ENCODE data around the gene RIN3. TPM values are rescaled to one million over a fixed set of nuclear protein-coding genes. Genes with fewer than 3 reads are reported as not detected.

RIN3 gene
- total RNA-seq, 4 donors from 2014 or later: 2.1 to 10.4 (median 7.2) TPM

DNA sequence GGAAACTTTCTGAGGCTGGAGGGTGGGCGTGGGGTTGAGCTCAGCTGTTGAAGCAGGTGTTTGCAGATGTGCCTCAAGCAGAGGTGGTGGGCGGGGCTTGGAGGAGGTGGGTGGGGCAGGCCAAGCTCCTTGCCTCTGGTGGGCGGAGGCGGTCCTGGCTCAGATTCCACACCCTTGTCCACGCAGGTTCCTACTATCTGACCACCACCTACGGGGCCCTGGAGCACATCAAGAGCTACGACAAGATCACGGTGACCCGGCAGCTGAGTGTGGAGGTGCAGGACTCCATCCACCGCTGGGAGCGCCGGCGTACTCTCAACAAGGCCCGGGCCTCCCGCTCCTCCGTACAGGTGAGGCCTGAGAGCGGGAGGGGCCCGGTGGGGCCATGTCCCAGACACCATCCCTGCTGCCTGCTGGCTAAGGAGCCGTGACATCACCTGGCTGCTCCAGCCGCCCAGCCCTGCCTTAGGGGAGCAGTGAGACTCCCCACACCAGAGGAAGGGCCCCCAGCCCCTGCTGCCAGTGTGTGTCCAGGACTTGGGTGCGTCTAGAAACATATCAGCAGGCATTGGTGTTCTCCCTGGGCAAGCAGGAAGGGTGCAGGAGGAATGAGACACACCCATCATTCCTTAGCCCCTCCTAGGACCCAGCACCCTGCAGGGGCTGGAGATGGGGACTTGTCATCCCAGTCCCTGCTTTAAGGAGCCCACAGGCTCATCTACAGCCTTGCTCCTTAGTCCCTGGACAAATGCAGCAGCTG, 171.4 kb downstream of the RIN3 start:
- Histone ChIP-seq H3K9me3 (no peaks in the 10 kb centered on the region), H3K27ac (no peak overlapping the region), H3K4me1 (peaks cover 22% of the 10 kb centered on the region), H3K4me3 (no peak overlapping the region), H3K27me3 (no peaks in the 10 kb centered on the region), H3K36me3 (peaks cover 29% of the 10 kb centered on the region)
- TF ChIP-seq, protein P1, sequence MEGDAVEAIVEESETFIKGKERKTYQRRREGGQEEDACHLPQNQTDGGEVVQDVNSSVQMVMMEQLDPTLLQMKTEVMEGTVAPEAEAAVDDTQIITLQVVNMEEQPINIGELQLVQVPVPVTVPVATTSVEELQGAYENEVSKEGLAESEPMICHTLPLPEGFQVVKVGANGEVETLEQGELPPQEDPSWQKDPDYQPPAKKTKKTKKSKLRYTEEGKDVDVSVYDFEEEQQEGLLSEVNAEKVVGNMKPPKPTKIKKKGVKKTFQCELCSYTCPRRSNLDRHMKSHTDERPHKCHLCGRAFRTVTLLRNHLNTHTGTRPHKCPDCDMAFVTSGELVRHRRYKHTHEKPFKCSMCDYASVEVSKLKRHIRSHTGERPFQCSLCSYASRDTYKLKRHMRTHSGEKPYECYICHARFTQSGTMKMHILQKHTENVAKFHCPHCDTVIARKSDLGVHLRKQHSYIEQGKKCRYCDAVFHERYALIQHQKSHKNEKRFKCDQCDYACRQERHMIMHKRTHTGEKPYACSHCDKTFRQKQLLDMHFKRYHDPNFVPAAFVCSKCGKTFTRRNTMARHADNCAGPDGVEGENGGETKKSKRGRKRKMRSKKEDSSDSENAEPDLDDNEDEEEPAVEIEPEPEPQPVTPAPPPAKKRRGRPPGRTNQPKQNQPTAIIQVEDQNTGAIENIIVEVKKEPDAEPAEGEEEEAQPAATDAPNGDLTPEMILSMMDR (IDR thresholded peaks at IDR 0.05): no peak
- TF ChIP-seq EP300 (IDR thresholded peaks at IDR 0.05): no peak
- TF ChIP-seq POLR2AphosphoS5 (IDR thresholded peaks at IDR 0.05): no peak
- TF ChIP-seq POLR2A (IDR thresholded peaks at IDR 0.05): no peak
- WGBS: 96% methylated on average over 6 of the region's 21 CpGs
- no peak for DNase-seq (ENCODE audit: low spot score in 2 of 2)

DNA sequence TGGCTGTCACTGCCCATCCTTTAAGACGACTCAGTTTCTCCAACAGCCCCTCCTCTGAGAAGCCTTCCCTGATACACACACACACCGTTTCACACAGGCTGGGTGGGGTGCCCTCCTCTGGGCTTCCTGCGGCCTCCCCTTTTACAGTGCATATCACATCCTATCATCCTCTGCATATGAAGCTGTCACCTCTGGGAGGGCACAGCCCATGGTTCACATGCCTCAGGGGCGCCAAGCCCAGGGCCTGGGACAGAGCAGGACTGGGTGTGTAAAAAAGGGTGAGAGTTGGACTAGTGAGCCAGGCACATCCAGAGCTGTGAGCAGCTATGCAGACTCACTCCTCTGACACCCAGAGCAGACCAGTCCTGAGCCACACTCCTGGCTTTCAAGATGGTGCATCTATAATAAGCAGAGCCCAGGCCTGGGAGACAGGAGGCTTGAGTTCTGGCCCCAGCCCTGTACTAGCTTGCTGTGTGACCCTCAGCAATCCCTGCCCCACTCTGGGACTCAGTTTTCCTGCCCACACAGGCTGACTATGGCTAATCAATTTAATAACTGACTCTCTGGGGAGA, 172.3 kb downstream of the RIN3 start:
- Histone ChIP-seq H3K9me3 (no peaks in the 10 kb centered on the region), H3K27me3 (no peaks in the 10 kb centered on the region), H3K27ac (no peak overlapping the region), H3K36me3 (peaks cover 29% of the 10 kb centered on the region), H3K4me1 (peaks cover 21% of the 10 kb centered on the region), H3K4me3 (no peak overlapping the region)
- no peak for DNase-seq (ENCODE audit: low spot score in 2 of 2)
- WGBS: 99% methylated on average over 4 of the region's 4 CpGs
- TF ChIP-seq, protein P1 (IDR thresholded peaks at IDR 0.05): no peak
- no peak for TF ChIP-seq EP300 (IDR thresholded peaks at IDR 0.05)
- TF ChIP-seq POLR2A (IDR thresholded peaks at IDR 0.05): no peak
- no peak for TF ChIP-seq POLR2AphosphoS5 (IDR thresholded peaks at IDR 0.05)

DNA sequence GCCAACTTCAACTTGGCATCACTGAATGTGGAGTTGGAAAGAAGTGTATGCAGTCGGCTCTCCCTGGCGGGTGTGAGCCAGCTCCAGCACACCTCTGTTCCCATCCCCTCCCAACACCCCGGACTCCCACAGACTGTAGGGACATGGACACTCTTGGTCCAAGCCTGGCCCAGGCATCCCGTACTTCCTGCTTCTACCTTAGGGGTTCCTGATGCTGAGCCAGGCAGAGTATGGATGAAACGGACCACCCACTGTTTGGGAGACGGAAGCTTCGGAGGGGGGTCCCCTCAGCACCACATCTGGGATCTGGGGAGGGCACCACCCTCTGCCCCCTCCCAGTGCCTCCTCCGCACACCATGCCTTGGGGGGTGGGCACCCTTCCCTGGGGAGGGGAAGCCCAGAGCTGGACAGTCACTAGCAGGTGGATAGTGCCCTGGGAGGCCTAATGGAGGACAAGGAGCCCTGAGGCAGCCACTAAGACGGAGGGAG, 172.9 kb downstream of the RIN3 start:
- Histone ChIP-seq H3K27ac (no peak overlapping the region), H3K36me3 (peaks cover 29% of the 10 kb centered on the region), H3K9me3 (no peaks in the 10 kb centered on the region), H3K4me3 (peak overlapping the region; percentile 42), H3K27me3 (no peaks in the 10 kb centered on the region), H3K4me1 (peaks cover 17% of the 10 kb centered on the region)
- DNase-seq (ENCODE audit: low spot score in 2 of 2): no peak
- 84% methylated on average over 8 of the region's 9 CpGs for WGBS
- TF ChIP-seq POLR2A (IDR thresholded peaks at IDR 0.05) (no peak), POLR2AphosphoS5 (IDR thresholded peaks at IDR 0.05) (no peak), EP300 (IDR thresholded peaks at IDR 0.05) (no peak)
- TF ChIP-seq, protein P1 (IDR thresholded peaks at IDR 0.05): no peak

DNA sequence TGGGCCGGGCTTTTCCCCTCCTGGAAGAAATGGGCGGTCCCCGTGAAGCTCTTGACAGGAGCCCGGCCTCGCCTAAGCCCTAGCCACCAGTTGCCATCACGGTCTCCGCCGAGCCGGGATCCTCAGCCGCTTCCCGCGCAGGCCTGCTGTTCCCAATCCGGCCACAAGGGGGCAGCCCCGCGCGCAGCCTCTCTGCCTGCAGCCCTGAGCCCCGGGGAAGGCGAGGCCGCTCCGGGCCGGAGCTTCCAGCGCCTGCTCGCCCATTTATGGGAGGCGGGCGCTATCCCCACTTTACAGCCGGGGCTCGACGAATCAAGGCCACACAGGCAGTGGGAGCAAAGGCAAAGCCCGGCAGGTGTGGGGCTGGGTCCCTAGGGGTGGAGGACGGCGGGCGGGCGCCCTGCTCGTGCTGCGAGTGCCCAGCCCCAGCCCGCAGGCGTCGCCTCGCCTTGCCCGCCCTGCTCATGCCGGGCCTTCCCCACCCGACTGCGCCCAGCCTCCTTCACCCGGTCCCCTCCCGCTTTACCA, 173.4 kb downstream of the RIN3 start:
- 6% methylated on average over 19 of the region's 45 CpGs for WGBS
- Histone ChIP-seq H3K4me3 (peak overlapping the region; percentile 42), H3K36me3 (peaks cover 29% of the 10 kb centered on the region), H3K4me1 (peaks cover 18% of the 10 kb centered on the region), H3K27me3 (no peaks in the 10 kb centered on the region), H3K27ac (no peak overlapping the region), H3K9me3 (no peaks in the 10 kb centered on the region)
- peak in 1 of 2 donors; percentile 81 for DNase-seq (ENCODE audit: low spot score in 2 of 2)
- no peak for TF ChIP-seq POLR2AphosphoS5 (IDR thresholded peaks at IDR 0.05)
- TF ChIP-seq POLR2A (IDR thresholded peaks at IDR 0.05): no peak
- TF ChIP-seq, protein P1 (IDR thresholded peaks at IDR 0.05): peak; percentile 94 to 96
- no peak for TF ChIP-seq EP300 (IDR thresholded peaks at IDR 0.05)

Data from suprapubic skin (tissue), 4 donors.